ENCODE results near the gene SRSF2. TPM values are rescaled to one million over a fixed set of nuclear protein-coding genes. Genes with fewer than 3 reads are reported as not detected.
"Not testable (repeated sequence)": the region's sequence is repeated elsewhere in the genome, so short reads cannot be mapped to it uniquely, and the experiment has no call there.

SRSF2 gene
- total RNA-seq, 1 donor from 2014 or later, result 52.2 TPM

GRCh38 chr17:76702941-76703637 lies 34.0 kb downstream of the SRSF2 start:
- H3K27ac ChIP-seq (ENCODE audit: low read depth, low read length), result no peak overlapping the region
- peaks cover 42 to 53% (median 52%) of the 10 kb centered on the region in 3 donors for H3K4me1 ChIP-seq (ENCODE audit: control insufficient read depth in 3 of 3, insufficient read depth in 3 of 3, low read length in 3 of 3)
- no peaks in the 10 kb centered on the region for H3K36me3 ChIP-seq (ENCODE audit: control insufficient read depth in 3 of 3, insufficient read depth in 3 of 3, low read length in 3 of 3)

GRCh38 chr17:76702076-76702475 lies 35.1 kb downstream of the SRSF2 start:
- Histone ChIP-seq H3K27me3 (ENCODE audit: control insufficient read depth in 3 of 3, insufficient read depth in 3 of 3, low read length in 3 of 3) (no peaks in the 10 kb centered on the region), H3K9ac (ENCODE audit: low read depth in 1 of 3, low read length in 3 of 3) (no peak overlapping the region), H3K27ac (ENCODE audit: low read depth, low read length) (peak overlapping the region; percentile 95), H3K36me3 (ENCODE audit: control insufficient read depth in 3 of 3, insufficient read depth in 3 of 3, low read length in 3 of 3) (no peaks in the 10 kb centered on the region), H3K4me1 (ENCODE audit: control insufficient read depth in 3 of 3, insufficient read depth in 3 of 3, low read length in 3 of 3) (peaks cover 42 to 54% (median 54%) of the 10 kb centered on the region in 3 donors), H3K4me3 (ENCODE audit: low read length in 3 of 3) (no peak overlapping the region), H3K9me3 (ENCODE audit: control insufficient read depth in 3 of 3, low read length in 3 of 3) (no peaks in the 10 kb centered on the region)

More at GRCh38 chr17:76702941-76703637, 34.0 kb downstream of the SRSF2 start:
- Histone ChIP-seq H3K9ac (ENCODE audit: low read depth in 1 of 3, low read length in 3 of 3) (no peak overlapping the region), H3K4me3 (ENCODE audit: low read length in 3 of 3) (no peak overlapping the region), H3K27me3 (ENCODE audit: control insufficient read depth in 3 of 3, insufficient read depth in 3 of 3, low read length in 3 of 3) (no peaks in the 10 kb centered on the region), H3K9me3 (ENCODE audit: control insufficient read depth in 3 of 3, low read length in 3 of 3) (no peaks in the 10 kb centered on the region)

GRCh38 chr17:76701471-76701967 lies 35.6 kb downstream of the SRSF2 start:
- H3K36me3 ChIP-seq (ENCODE audit: control insufficient read depth in 3 of 3, insufficient read depth in 3 of 3, low read length in 3 of 3), result no peaks in the 10 kb centered on the region
- H3K9ac ChIP-seq (ENCODE audit: low read depth in 1 of 3, low read length in 3 of 3), result peak overlapping the region; percentile 80 to 95 (median 86)
- H3K27ac ChIP-seq (ENCODE audit: low read depth, low read length), result peak overlapping the region; percentile 95
- H3K4me3 ChIP-seq (ENCODE audit: low read length in 3 of 3), result peak overlapping the region in 2 of 3 donors; percentile 58 to 80
- H3K27me3 ChIP-seq (ENCODE audit: control insufficient read depth in 3 of 3, insufficient read depth in 3 of 3, low read length in 3 of 3), result no peaks in the 10 kb centered on the region
- H3K4me1 ChIP-seq (ENCODE audit: control insufficient read depth in 3 of 3, insufficient read depth in 3 of 3, low read length in 3 of 3), result peaks cover 47 to 60% (median 54%) of the 10 kb centered on the region in 3 donors
- H3K9me3 ChIP-seq (ENCODE audit: control insufficient read depth in 3 of 3, low read length in 3 of 3), result no peaks in the 10 kb centered on the region

GRCh38 chr17:76700617-76701470 lies 36.3 kb downstream of the SRSF2 start:
- peak overlapping the region; percentile 80 to 95 (median 86) for H3K9ac ChIP-seq (ENCODE audit: low read depth in 1 of 3, low read length in 3 of 3)
- peak overlapping the region; percentile 58 to 80 (median 60) for H3K4me3 ChIP-seq (ENCODE audit: low read length in 3 of 3)
- no peaks in the 10 kb centered on the region for H3K36me3 ChIP-seq (ENCODE audit: control insufficient read depth in 3 of 3, insufficient read depth in 3 of 3, low read length in 3 of 3)
- no peaks in the 10 kb centered on the region for H3K9me3 ChIP-seq (ENCODE audit: control insufficient read depth in 3 of 3, low read length in 3 of 3)
- H3K27me3 ChIP-seq (ENCODE audit: control insufficient read depth in 3 of 3, insufficient read depth in 3 of 3, low read length in 3 of 3), result no peaks in the 10 kb centered on the region
- peaks cover 48 to 64% (median 51%) of the 10 kb centered on the region in 3 donors for H3K4me1 ChIP-seq (ENCODE audit: control insufficient read depth in 3 of 3, insufficient read depth in 3 of 3, low read length in 3 of 3)
- H3K27ac ChIP-seq (ENCODE audit: low read depth, low read length), result peak overlapping the region; percentile 95

GRCh38 chr17:76700270-76700616 lies 36.9 kb downstream of the SRSF2 start:
- H3K4me1 ChIP-seq (ENCODE audit: control insufficient read depth in 3 of 3, insufficient read depth in 3 of 3, low read length in 3 of 3), result peaks cover 52 to 67% (median 56%) of the 10 kb centered on the region in 3 donors
- peak overlapping the region; percentile 95 for H3K27ac ChIP-seq (ENCODE audit: low read depth, low read length)
- H3K36me3 ChIP-seq (ENCODE audit: control insufficient read depth in 3 of 3, insufficient read depth in 3 of 3, low read length in 3 of 3), result peaks cover 0 to 2% (median 0%) of the 10 kb centered on the region in 3 donors
- no peaks in the 10 kb centered on the region for H3K9me3 ChIP-seq (ENCODE audit: control insufficient read depth in 3 of 3, low read length in 3 of 3)
- H3K4me3 ChIP-seq (ENCODE audit: low read length in 3 of 3), result peak overlapping the region; percentile 58 to 80 (median 60)
- H3K27me3 ChIP-seq (ENCODE audit: control insufficient read depth in 3 of 3, insufficient read depth in 3 of 3, low read length in 3 of 3), result no peaks in the 10 kb centered on the region
- H3K9ac ChIP-seq (ENCODE audit: low read depth in 1 of 3, low read length in 3 of 3), result peak overlapping the region; percentile 80 to 95 (median 86)

- not testable (repeated sequence) for H3K36me3 ChIP-seq (ENCODE audit: control insufficient read depth in 3 of 3, insufficient read depth in 3 of 3, low read length in 3 of 3); H3K27me3 ChIP-seq (ENCODE audit: control insufficient read depth in 3 of 3, insufficient read depth in 3 of 3, low read length in 3 of 3); H3K9me3 ChIP-seq (ENCODE audit: control insufficient read depth in 3 of 3, low read length in 3 of 3)
- Histone ChIP-seq H3K9ac (ENCODE audit: low read depth in 1 of 3, low read length in 3 of 3) (peak overlapping the region in 1 of 3 donors; percentile 60), H3K4me1 (ENCODE audit: control insufficient read depth in 3 of 3, insufficient read depth in 3 of 3, low read length in 3 of 3) (peaks cover 54 to 67% (median 62%) of the 10 kb centered on the region in 3 donors), H3K27ac (ENCODE audit: low read depth, low read length) (peak overlapping the region; percentile 63), H3K4me3 (ENCODE audit: low read length in 3 of 3) (peak overlapping the region in 1 of 3 donors; percentile 13)
Observed at GRCh38 chr17:76698466-76698977, 38.6 kb downstream of the SRSF2 start.

- Histone ChIP-seq H3K4me3 (ENCODE audit: low read length in 3 of 3) (peak overlapping the region in 1 of 3 donors; percentile 13), H3K27ac (ENCODE audit: low read depth, low read length) (peak overlapping the region; percentile 63), H3K9ac (ENCODE audit: low read depth in 1 of 3, low read length in 3 of 3) (peak overlapping the region in 1 of 3 donors; percentile 60), H3K27me3 (ENCODE audit: control insufficient read depth in 3 of 3, insufficient read depth in 3 of 3, low read length in 3 of 3) (no peaks in the 10 kb centered on the region), H3K9me3 (ENCODE audit: control insufficient read depth in 3 of 3, low read length in 3 of 3) (no peaks in the 10 kb centered on the region), H3K36me3 (ENCODE audit: control insufficient read depth in 3 of 3, insufficient read depth in 3 of 3, low read length in 3 of 3) (peaks cover 0 to 2% (median 0%) of the 10 kb centered on the region in 3 donors), H3K4me1 (ENCODE audit: control insufficient read depth in 3 of 3, insufficient read depth in 3 of 3, low read length in 3 of 3) (peaks cover 54 to 65% (median 62%) of the 10 kb centered on the region in 3 donors)
Observed at GRCh38 chr17:76697702-76698465, 39.2 kb downstream of the SRSF2 start.

GRCh38 chr17:76696763-76697701 lies 40.1 kb downstream of the SRSF2 start:
- H3K9ac ChIP-seq (ENCODE audit: low read depth in 1 of 3, low read length in 3 of 3), result peak overlapping the region in 1 of 3 donors; percentile 60
- peaks cover 54 to 65% (median 62%) of the 10 kb centered on the region in 3 donors for H3K4me1 ChIP-seq (ENCODE audit: control insufficient read depth in 3 of 3, insufficient read depth in 3 of 3, low read length in 3 of 3)
- H3K9me3 ChIP-seq (ENCODE audit: control insufficient read depth in 3 of 3, low read length in 3 of 3), result no peaks in the 10 kb centered on the region
- H3K27me3 ChIP-seq (ENCODE audit: control insufficient read depth in 3 of 3, insufficient read depth in 3 of 3, low read length in 3 of 3), result no peaks in the 10 kb centered on the region
- peak overlapping the region; percentile 63 for H3K27ac ChIP-seq (ENCODE audit: low read depth, low read length)
- H3K36me3 ChIP-seq (ENCODE audit: control insufficient read depth in 3 of 3, insufficient read depth in 3 of 3, low read length in 3 of 3), result peaks cover 0 to 2% (median 0%) of the 10 kb centered on the region in 3 donors
- H3K4me3 ChIP-seq (ENCODE audit: low read length in 3 of 3), result peak overlapping the region in 1 of 3 donors; percentile 1

All from skeletal muscle tissue (tissue), 4 donors.